ENCODE results near the gene C10orf71.

Gene C10orf71

DNA sequence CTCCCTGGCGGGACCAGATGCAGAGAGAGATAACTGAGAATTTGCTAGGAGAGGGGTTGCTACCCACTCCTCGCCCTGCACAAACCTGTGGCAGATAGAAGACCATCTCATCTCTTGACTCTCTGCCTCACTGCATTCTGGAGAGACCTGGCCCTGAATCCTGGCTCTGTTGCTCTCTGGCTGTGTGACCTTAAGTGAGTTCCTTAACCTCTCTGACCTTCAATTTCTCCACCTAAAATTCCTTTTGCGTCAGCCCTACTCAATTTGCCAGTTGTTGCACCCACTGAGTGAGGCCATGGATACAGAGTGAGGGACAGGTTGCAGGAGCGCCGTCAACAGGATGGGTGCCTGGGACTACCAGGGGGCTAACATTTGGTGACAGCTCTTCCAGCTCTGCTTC lies 5.2 kb downstream of the C10orf71 start:
- Histone ChIP-seq H3K4me2 (ENCODE audit: low read length) (no peak overlapping the region), H3K56ac (ENCODE audit: low read length) (no peak overlapping the region), H3K27ac (ENCODE audit: low read depth, low read length) (no peak overlapping the region), H3K18ac (ENCODE audit: low read length) (no peak overlapping the region), H2BK120ac (ENCODE audit: low read depth, low read length) (no peak overlapping the region), H3K79me2 (ENCODE audit: control insufficient read depth, insufficient read depth, low read length) (no peaks in the 10 kb centered on the region), H4K8ac (ENCODE audit: low read depth, low read length) (no peak overlapping the region), H3K27me3 (ENCODE audit: insufficient read depth, low read length, poor library complexity) (no peaks in the 10 kb centered on the region), H3K4me1 (ENCODE audit: control insufficient read depth, low read depth, low read length) (no peaks in the 10 kb centered on the region), H3K9ac (ENCODE audit: low read length) (no peak overlapping the region), H4K5ac (ENCODE audit: low read length) (no peak overlapping the region), H2AK5ac (ENCODE audit: low read length) (no peak overlapping the region), H3K79me1 (ENCODE audit: low read length) (no peaks in the 10 kb centered on the region), H3K4ac (ENCODE audit: low read depth, low read length) (no peak overlapping the region), H2BK5ac (ENCODE audit: low read length) (no peak overlapping the region), H3K4me3 (ENCODE audit: low read length) (no peak overlapping the region), H2BK15ac (replicated peaks; ENCODE audit: low read depth) (no peak overlapping the region), H3K23ac (ENCODE audit: low read length) (no peak overlapping the region), H3K36me3 (ENCODE audit: control insufficient read depth, insufficient read depth, low read length) (no peaks in the 10 kb centered on the region)
- WGBS (ENCODE audit: extremely low coverage, insufficient coverage, low lambda C conversion rate) = no CpG with 5 or more reads among the region's 5 CpGs
- no peak for DNase-seq

DNA sequence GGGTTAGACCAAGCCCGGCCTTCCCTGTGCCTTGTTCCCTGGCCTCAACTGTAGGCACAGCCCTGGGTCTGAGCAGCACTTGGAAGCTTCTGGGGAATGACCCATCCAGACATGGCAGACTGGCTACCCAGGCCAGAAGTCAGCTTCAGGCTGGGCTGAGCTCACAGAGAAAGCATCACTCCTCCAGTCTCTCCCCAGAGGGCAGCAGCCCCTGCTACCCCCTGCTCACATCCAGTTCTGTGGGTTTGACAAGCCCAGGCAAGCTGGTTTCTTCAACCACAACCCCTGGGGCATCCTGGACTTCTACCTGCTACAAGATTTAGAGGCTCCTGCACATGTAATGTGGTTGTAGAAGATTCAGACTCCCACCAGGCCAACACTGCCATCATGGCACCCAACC lies 9.0 kb downstream of the C10orf71 start:
- no peak overlapping the region for H3K23ac ChIP-seq (ENCODE audit: low read length)
- H3K4me3 ChIP-seq (ENCODE audit: low read length) = no peak overlapping the region
- H2BK5ac ChIP-seq (ENCODE audit: low read length) = no peak overlapping the region
- H3K4ac ChIP-seq (ENCODE audit: low read depth, low read length) = no peak overlapping the region
- H4K8ac ChIP-seq (ENCODE audit: low read depth, low read length) = no peak overlapping the region
- H3K27me3 ChIP-seq (ENCODE audit: insufficient read depth, low read length, poor library complexity) = no peaks in the 10 kb centered on the region
- H3K4me1 ChIP-seq (ENCODE audit: control insufficient read depth, low read depth, low read length) = no peaks in the 10 kb centered on the region
- no peak overlapping the region for H3K18ac ChIP-seq (ENCODE audit: low read length)
- H3K56ac ChIP-seq (ENCODE audit: low read length) = no peak overlapping the region
- H2BK15ac ChIP-seq (replicated peaks; ENCODE audit: low read depth) = no peak overlapping the region
- no peaks in the 10 kb centered on the region for H3K79me2 ChIP-seq (ENCODE audit: control insufficient read depth, insufficient read depth, low read length)
- no peak overlapping the region for H3K27ac ChIP-seq (ENCODE audit: low read depth, low read length)
- H3K4me2 ChIP-seq (ENCODE audit: low read length) = no peak overlapping the region
- no peak overlapping the region for H2AK5ac ChIP-seq (ENCODE audit: low read length)
- H3K36me3 ChIP-seq (ENCODE audit: control insufficient read depth, insufficient read depth, low read length) = no peaks in the 10 kb centered on the region
- H3K79me1 ChIP-seq (ENCODE audit: low read length) = no peaks in the 10 kb centered on the region
- H3K9ac ChIP-seq (ENCODE audit: low read length) = no peak overlapping the region
- no peak overlapping the region for H2BK120ac ChIP-seq (ENCODE audit: low read depth, low read length)
- no peak for DNase-seq
- no CpG with 5 or more reads among the region's 1 CpG for WGBS (ENCODE audit: extremely low coverage, insufficient coverage, low lambda C conversion rate)
- no peak overlapping the region for H4K5ac ChIP-seq (ENCODE audit: low read length)

DNA sequence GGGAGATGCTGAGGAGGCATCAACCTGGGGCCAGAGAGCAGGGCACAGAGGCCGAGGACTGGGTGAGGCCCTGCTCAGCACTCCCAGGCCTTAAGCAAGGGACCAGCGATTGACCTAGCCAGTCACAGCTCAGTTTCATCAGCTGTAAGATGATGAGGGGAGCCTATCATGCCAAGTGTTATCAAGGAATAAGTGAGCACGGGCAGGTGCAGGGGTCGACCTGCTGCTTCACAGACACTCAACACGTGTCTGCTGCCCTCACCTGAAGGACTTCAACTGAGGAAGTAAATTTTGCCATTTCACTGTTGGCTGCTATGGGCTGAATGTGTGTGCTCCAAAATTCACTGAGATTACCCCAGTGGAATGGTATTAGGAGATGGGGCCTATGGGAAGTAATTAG lies 9.9 kb downstream of the C10orf71 start:
- Histone ChIP-seq H3K79me2 (ENCODE audit: control insufficient read depth, insufficient read depth, low read length) (no peaks in the 10 kb centered on the region), H4K8ac (ENCODE audit: low read depth, low read length) (no peak overlapping the region)

DNA sequence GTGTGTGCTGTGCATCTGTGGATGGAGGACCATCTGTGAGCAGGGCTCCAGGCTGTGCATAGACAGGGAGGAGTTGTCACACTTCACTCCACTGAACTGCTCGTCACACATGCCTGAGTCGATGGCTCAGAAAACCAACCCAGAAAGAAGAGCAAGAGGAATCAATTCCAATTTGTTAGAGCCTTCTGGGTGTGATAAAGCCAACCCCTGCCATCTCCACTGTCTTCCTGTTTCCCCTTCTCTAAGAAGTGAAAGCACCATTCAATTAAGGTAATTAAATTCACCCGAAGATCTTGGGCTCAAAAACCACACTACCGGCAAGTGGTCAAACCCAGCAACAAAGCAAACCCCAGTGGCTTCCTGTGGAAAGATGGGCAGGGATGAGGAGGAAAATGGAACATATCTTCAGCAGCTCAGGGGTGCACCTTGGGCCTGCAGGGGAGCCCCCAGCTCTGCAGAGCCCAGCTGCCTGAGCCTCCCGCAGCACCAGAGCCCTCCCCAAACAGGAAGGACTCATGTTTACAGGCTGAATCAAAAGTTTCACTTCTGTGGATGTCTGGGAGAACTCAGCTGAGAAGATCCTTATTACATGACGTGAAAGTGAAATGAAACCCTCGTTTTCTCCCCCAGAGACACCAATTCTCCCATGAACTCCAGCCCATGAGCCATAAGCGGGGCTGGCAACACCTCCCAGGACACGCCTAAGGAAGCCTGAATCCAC lies 10.9 kb downstream of the C10orf71 start:
- Histone ChIP-seq H3K27me3 (ENCODE audit: insufficient read depth, low read length, poor library complexity) (no peaks in the 10 kb centered on the region), H2BK15ac (replicated peaks; ENCODE audit: low read depth) (no peak overlapping the region), H4K5ac (ENCODE audit: low read length) (no peak overlapping the region), H2BK120ac (ENCODE audit: low read depth, low read length) (no peak overlapping the region), H3K4me2 (ENCODE audit: low read length) (no peak overlapping the region), H3K56ac (ENCODE audit: low read length) (no peak overlapping the region), H3K4me3 (ENCODE audit: low read length) (no peak overlapping the region), H2BK5ac (ENCODE audit: low read length) (no peak overlapping the region), H3K27ac (ENCODE audit: low read depth, low read length) (no peak overlapping the region), H3K23ac (ENCODE audit: low read length) (no peak overlapping the region), H3K79me1 (ENCODE audit: low read length) (no peaks in the 10 kb centered on the region), H3K9ac (ENCODE audit: low read length) (no peak overlapping the region), H3K4me1 (ENCODE audit: control insufficient read depth, low read depth, low read length) (no peaks in the 10 kb centered on the region), H3K79me2 (ENCODE audit: control insufficient read depth, insufficient read depth, low read length) (no peaks in the 10 kb centered on the region), H3K18ac (ENCODE audit: low read length) (no peak overlapping the region), H3K4ac (ENCODE audit: low read depth, low read length) (no peak overlapping the region), H2AK5ac (ENCODE audit: low read length) (no peak overlapping the region), H3K36me3 (ENCODE audit: control insufficient read depth, insufficient read depth, low read length) (no peaks in the 10 kb centered on the region), H4K8ac (ENCODE audit: low read depth, low read length) (no peak overlapping the region)
- DNase-seq = no peak
- WGBS (ENCODE audit: extremely low coverage, insufficient coverage, low lambda C conversion rate) = no CpG with 5 or more reads among the region's 9 CpGs

More for the DNA sequence above, 9.9 kb downstream of the C10orf71 start:
- no peak overlapping the region for H2BK120ac ChIP-seq (ENCODE audit: low read depth, low read length)
- no peaks in the 10 kb centered on the region for H3K4me1 ChIP-seq (ENCODE audit: control insufficient read depth, low read depth, low read length)
- no peak overlapping the region for H3K18ac ChIP-seq (ENCODE audit: low read length)
- no peak overlapping the region for H3K9ac ChIP-seq (ENCODE audit: low read length)
- no peak overlapping the region for H3K4me3 ChIP-seq (ENCODE audit: low read length)
- H3K27ac ChIP-seq (ENCODE audit: low read depth, low read length) = no peak overlapping the region
- H2BK5ac ChIP-seq (ENCODE audit: low read length) = no peak overlapping the region
- DNase-seq = no peak
- H3K79me1 ChIP-seq (ENCODE audit: low read length) = no peaks in the 10 kb centered on the region
- no peak overlapping the region for H3K4me2 ChIP-seq (ENCODE audit: low read length)
- H3K56ac ChIP-seq (ENCODE audit: low read length) = no peak overlapping the region
- WGBS (ENCODE audit: extremely low coverage, insufficient coverage, low lambda C conversion rate) = no CpG with 5 or more reads among the region's 5 CpGs
- H3K4ac ChIP-seq (ENCODE audit: low read depth, low read length) = no peak overlapping the region
- H3K27me3 ChIP-seq (ENCODE audit: insufficient read depth, low read length, poor library complexity) = no peaks in the 10 kb centered on the region
- H3K36me3 ChIP-seq (ENCODE audit: control insufficient read depth, insufficient read depth, low read length) = no peaks in the 10 kb centered on the region
- H3K23ac ChIP-seq (ENCODE audit: low read length) = no peak overlapping the region
- H2BK15ac ChIP-seq (replicated peaks; ENCODE audit: low read depth) = no peak overlapping the region
- H2AK5ac ChIP-seq (ENCODE audit: low read length) = no peak overlapping the region
- H4K5ac ChIP-seq (ENCODE audit: low read length) = no peak overlapping the region

DNA sequence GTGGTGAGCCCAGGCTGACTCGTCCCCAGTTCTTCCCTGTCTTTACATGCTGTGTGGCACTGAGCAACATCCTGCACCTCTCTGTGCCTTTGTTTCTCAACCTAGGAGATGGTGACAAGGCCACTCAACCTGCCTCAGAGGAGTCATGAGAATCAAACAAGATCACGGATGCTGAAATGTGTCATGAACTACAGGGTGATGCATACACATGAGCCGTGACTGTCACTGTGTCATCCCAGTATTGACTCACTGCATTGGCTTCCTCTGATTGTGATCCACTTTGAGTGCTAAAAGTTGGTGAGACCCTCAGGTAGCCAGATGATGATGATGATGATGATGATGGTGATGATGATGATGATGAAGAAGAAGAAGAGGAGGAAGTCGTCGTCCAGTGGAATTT lies 11.5 kb downstream of the C10orf71 start:
- WGBS (ENCODE audit: extremely low coverage, insufficient coverage, low lambda C conversion rate) = no CpG with 5 or more reads among the region's 5 CpGs
- Histone ChIP-seq H2BK120ac (ENCODE audit: low read depth, low read length) (no peak overlapping the region), H3K9ac (ENCODE audit: low read length) (no peak overlapping the region)

More for the DNA sequence above, 11.5 kb downstream of the C10orf71 start:
- H3K23ac ChIP-seq (ENCODE audit: low read length) = no peak overlapping the region
- no peak overlapping the region for H3K4me3 ChIP-seq (ENCODE audit: low read length)
- H2AK5ac ChIP-seq (ENCODE audit: low read length) = no peak overlapping the region
- H2BK15ac ChIP-seq (replicated peaks; ENCODE audit: low read depth) = no peak overlapping the region
- H3K4ac ChIP-seq (ENCODE audit: low read depth, low read length) = no peak overlapping the region
- H3K27ac ChIP-seq (ENCODE audit: low read depth, low read length) = no peak overlapping the region
- no peak overlapping the region for H4K8ac ChIP-seq (ENCODE audit: low read depth, low read length)
- no peak overlapping the region for H3K4me2 ChIP-seq (ENCODE audit: low read length)
- H3K27me3 ChIP-seq (ENCODE audit: insufficient read depth, low read length, poor library complexity) = no peaks in the 10 kb centered on the region
- no peaks in the 10 kb centered on the region for H3K79me1 ChIP-seq (ENCODE audit: low read length)
- no peaks in the 10 kb centered on the region for H3K36me3 ChIP-seq (ENCODE audit: control insufficient read depth, insufficient read depth, low read length)
- no peak overlapping the region for H2BK5ac ChIP-seq (ENCODE audit: low read length)
- H3K56ac ChIP-seq (ENCODE audit: low read length) = no peak overlapping the region
- DNase-seq = no peak
- no peaks in the 10 kb centered on the region for H3K79me2 ChIP-seq (ENCODE audit: control insufficient read depth, insufficient read depth, low read length)
- no peak overlapping the region for H4K5ac ChIP-seq (ENCODE audit: low read length)
- H3K18ac ChIP-seq (ENCODE audit: low read length) = no peak overlapping the region
- no peaks in the 10 kb centered on the region for H3K4me1 ChIP-seq (ENCODE audit: control insufficient read depth, low read depth, low read length)
